ENCODE measurements around the gene SPEF1.

Gene SPEF1

GRCh38 chr20:3728354-3728753, 52.9 kb downstream of the SPEF1 start:
- no peak for DNase-seq (ENCODE audit: low read depth)
- TF ChIP-seq CTCF (conservative IDR thresholded peaks at IDR 0.05; ENCODE audit: low read length), result no peak
- no peak overlapping the region for H3K4me3 ChIP-seq (ENCODE audit: low read length)
